Measurements from ENCODE around the gene ZKSCAN7.
A peak's percentile ranks its signal among the peaks of the same experiment; 100 is the strongest.
"Not testable (repeated sequence)": the region's sequence is repeated elsewhere in the genome, so short reads cannot be mapped to it uniquely, and the experiment has no call there.

ZKSCAN7 gene

DNA sequence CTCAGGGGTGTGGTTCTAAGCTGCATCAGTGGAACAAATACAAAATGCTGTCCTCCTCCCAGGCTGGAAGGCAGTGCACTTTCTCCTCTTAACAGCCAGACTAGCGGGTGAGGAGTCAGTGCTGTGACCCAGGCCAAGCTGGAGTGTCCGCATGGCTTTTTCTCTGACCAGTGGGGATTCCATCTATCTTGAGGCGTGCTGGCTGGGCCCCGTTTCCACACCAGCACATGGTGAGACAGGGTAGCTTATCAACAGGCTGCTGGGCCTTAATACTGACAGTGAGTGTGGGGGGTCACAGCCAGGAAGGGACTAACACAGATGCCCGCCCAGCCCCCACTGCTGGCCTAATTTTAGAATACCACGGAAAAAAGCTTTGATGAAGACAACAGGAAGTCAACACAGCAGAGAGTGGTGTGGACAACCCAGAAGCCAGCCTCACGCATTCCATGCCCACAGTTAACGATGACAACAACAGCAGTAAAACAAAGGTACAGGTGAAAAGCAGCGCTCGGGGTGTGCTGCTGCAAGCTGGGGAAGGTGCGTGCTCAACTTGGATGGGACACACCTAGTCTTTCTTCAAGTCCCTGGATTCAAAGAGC is 22.5 kb downstream of the ZKSCAN7 start:
- not testable (repeated sequence) for DNase-seq (ENCODE audit: low read depth in 2 of 2)

DNA sequence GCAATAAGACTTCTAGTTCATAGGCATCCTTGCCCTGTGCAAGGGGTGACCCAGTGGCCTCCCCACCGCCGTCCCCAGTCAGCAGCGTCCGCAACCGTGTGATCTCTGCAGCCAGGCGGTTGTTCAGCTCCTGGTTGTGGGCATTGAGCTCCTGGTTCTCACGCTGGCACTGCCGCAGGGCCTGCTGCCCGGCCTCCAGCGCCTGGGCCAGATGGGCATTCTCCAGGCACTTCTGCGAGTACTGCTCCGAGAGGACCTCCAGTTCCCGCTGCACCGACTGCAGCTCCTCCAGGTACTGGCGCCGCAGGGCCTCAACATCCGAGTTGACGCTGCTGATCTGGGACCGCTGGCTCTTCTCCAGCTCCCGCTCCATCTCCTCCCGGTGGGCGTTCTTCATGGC is 23.3 kb downstream of the ZKSCAN7 start:
- DNase-seq (ENCODE audit: low read depth in 2 of 2) = not testable (repeated sequence)

DNA sequence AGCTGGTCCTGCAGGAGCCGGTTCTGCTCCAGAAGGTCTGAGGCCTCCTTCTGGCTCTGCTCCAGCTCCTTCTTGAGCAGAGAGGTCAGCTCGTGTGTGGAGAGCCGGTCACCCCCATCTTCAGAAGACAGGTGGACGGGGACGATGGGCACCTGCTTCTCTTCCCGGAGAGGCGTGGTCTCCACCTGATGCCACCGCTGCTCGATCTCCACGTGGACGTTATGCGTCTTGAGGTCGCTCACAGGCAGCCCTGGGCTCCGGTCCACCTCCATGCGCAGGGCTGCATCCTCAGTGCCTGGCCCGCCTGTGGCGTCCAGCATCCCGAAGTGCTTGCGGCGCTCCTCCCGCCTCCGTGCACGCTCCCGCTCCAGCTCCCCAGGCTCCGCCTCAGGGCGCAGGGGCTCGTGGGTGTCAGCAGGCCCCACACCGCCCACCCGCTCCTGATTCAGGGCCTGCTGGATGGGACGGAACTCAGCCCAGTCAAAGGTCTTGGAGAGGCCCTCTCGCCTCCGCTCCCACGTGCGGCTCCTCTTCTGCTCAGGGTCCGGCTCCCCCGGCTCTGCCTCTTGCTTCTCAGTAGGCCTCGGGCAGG is 24.0 kb downstream of the ZKSCAN7 start:
- not testable (repeated sequence) for DNase-seq (ENCODE audit: low read depth in 2 of 2)

DNA sequence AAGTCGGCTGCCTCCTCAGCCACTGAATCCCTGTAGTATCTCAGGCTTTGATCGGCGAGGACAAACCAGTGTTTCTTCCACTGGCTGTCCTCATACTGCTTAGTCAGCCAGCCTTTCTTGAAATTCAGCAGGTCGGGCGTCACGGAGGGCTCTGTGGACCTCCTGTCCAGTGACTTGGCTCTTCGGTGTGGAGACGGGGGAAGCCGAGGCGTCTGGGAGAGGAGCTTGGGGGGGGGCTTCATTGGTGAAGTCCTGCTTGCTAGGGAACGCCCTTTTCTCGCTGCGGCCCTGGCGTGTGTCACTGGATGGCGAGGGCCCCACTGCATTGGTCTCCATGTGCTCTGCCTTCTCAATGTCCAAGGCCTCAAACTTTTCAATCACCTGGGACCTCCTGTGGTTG is 24.8 kb downstream of the ZKSCAN7 start:
- DNase-seq (ENCODE audit: low read depth in 2 of 2) = not testable (repeated sequence)

DNA sequence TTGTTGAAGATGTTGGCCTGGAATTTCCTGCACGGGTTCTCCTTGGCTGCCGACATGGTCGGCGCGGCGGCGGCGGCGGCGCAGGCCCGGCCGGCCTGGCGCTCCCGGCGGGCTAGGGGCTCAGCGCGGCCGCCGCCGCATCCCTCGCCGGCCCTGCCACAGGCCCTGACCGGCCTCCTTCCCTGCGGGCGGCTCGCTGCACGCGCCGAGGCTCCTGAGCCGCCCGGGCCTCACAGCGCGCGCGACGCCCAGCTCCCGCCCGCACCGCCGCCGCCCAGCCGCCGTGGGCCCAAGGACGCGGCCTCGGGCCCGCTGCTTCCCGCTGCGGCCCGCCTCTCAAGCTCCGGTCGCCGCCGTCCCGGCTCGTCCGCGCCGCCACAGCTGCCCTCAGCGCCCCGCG is 26.0 kb downstream of the ZKSCAN7 start:
- not testable (repeated sequence) for DNase-seq (ENCODE audit: low read depth in 2 of 2)

DNA sequence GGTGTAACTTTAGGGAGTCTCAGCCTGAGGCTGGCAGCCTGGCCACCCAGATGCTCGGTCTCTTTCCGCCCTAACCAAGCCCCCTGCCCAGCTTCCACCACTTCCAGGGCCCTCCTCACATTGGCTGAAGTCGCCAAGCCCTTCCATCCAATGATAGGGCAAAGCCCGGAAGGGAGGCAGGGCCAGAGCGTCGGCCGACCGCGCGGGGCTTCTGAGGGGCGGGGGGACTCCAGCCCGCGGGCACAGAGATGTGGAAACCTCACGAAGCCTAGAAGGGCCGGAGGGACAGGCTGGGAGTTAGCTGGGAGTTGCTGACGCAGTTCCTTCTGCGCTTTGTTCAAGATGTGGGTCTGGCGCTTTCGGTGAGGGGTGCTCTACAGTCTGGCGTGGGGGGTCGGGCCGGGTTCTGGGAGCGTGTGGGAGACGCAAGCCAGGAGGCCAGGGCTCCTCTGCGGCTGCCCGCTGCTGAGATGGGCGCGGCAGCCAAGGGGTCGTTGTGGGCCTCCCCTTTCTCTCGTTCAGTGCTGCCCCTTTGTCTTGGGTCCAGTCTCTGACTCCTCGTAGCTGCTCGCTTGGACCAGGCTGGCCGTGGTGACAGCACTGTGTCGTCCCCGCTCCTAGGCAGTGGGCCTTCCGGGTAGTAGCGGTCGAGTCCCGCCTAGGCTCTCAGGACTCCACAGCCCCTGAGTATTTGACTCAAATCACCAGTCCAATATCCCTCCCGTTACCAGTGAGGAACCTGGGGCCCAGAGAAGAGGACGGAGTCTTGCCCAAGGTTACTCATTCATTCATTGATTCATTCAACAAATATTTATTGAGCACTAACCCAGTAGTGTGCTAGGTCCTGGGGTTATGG is 29.9 kb downstream of the ZKSCAN7 start, which contains the start of gene ZNF660:
Gene ZNF660 (plus strand): TSS at position 319 of the 856 bp plus-strand sequence. CDS start 9,230 bp downstream, outside the sequence.
- peak in 1 of 2 donors; percentile 4 for DNase-seq (ENCODE audit: low read depth in 2 of 2)

DNA sequence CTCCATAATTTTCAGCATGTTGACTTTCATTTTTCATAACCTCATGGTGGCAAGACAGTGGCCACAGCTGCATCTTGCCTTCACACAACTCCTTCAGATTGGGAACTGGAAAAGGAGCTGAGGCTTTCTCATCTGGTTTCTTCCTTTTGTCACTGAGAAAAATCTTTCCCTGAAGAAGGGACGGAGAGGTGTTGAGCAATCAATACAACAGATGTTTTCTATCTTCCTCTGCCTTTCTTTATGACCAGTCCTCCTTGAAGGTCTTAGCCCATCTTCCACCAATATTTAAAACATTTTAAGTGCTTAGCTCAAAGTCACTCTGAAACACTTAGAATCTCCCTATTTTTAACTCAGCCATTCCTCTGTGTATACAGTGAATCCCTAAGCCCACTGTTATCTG is 41.6 kb downstream of the ZKSCAN7 start:
- DNase-seq (ENCODE audit: low read depth in 2 of 2) = no peak

DNA sequence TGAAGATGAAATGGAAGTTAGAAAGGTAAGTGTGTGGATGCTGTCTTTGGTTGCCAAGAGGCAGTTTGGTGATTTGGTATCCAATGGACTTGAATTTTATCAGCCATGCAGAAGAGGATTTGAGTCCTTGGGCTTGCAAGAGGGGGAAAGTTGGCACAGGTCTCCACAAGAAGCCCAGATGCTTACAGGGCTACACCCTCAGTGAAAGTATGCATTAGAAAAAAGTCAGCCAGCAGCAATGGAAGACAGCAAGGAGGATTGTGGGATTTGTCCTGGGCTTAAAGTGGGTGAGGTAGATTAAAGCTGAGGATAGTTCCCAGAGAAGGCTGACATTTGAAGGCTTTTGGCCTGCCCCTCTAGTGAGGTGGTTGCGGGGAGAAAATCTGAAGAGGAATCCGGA is 46.8 kb downstream of the ZKSCAN7 start:
- DNase-seq (ENCODE audit: low read depth in 2 of 2) = no peak

GRCh38 chr3:44612678-44613077 is 57.7 kb downstream of the ZKSCAN7 start:
- no peak for DNase-seq (ENCODE audit: low read depth in 2 of 2)
